A549 (cell line): ENCODE measurements around the gene ZNF860.
"Not testable (repeated sequence)": the region's sequence is repeated elsewhere in the genome, so short reads cannot be mapped to it uniquely, and the experiment has no call there.

Experiments
- TF ChIP-seq, protein P1 (sequence below): fragments of >200 bp; sonication (Bioruptor Twin); formaldehyde crosslinking; IDR thresholded peaks from 3 replicates; pipeline ENCODE4 v1.5.1; 2016
- TF ChIP-seq, protein P2 (sequence below): IDR thresholded peaks from 2 replicates; pipeline ENCODE4 v1.6.1; 2012

DNA sequence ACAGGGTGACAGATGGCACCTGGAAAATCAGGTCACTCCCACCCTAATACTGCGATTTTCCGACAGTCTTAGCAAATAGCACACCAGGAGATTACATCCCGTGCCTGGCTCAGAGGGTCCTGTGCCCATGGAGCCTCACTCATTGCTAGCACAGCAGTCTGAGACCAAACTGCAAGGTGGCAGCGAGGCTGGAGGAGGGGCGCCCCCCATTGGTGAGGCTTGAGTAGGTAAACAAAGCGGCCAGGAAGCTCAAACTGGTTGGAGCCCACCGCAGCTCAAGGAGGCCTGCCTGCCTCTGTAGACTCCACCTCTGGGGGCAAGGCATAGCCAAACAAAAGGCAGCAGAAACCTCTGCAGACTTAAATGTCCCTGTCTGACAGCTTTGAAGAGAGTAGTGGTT is 29.1 kb downstream of the ZNF860 start:
- TF ChIP-seq, protein P1, sequence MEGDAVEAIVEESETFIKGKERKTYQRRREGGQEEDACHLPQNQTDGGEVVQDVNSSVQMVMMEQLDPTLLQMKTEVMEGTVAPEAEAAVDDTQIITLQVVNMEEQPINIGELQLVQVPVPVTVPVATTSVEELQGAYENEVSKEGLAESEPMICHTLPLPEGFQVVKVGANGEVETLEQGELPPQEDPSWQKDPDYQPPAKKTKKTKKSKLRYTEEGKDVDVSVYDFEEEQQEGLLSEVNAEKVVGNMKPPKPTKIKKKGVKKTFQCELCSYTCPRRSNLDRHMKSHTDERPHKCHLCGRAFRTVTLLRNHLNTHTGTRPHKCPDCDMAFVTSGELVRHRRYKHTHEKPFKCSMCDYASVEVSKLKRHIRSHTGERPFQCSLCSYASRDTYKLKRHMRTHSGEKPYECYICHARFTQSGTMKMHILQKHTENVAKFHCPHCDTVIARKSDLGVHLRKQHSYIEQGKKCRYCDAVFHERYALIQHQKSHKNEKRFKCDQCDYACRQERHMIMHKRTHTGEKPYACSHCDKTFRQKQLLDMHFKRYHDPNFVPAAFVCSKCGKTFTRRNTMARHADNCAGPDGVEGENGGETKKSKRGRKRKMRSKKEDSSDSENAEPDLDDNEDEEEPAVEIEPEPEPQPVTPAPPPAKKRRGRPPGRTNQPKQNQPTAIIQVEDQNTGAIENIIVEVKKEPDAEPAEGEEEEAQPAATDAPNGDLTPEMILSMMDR: not testable (repeated sequence)
- TF ChIP-seq, protein P2, sequence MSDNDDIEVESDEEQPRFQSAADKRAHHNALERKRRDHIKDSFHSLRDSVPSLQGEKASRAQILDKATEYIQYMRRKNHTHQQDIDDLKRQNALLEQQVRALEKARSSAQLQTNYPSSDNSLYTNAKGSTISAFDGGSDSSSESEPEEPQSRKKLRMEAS: not testable (repeated sequence)
